ENCODE measurements around the gene WHRN. TPM values are rescaled to one million over a fixed set of nuclear protein-coding genes. Genes with fewer than 3 reads are reported as not detected.

The WHRN gene
- total RNA-seq, 1 donor from 2014 or later, result 3.4 TPM

DNA sequence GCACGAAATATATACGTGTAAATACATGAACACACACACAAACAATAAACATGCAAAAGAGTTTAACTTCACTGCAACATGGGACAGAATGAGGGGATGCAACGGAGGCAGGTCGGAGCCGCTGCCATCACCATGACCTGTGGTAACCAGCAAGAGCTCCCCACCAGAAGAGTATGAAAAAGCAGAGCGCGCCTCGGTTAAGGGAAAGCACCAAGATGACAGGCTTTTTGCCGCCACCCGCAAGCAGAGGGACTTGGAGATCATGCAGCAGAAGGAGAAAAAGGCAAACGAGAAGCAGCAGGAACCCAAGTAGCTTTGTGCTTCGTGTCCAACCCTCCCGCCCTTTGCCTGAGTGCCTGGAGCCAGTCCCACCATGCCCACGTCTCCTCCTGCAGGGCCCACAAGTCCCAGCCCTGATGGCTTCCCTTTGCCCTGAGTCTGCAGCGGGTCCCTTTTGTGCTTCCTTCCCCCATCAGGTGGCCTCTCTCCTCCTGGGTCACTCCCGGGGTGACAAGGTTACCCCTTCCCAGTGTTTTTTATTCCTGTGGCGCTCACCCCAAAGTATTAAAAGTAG is 13.8 kb downstream of the WHRN start:
- ATAC-seq, result no peak

DNA sequence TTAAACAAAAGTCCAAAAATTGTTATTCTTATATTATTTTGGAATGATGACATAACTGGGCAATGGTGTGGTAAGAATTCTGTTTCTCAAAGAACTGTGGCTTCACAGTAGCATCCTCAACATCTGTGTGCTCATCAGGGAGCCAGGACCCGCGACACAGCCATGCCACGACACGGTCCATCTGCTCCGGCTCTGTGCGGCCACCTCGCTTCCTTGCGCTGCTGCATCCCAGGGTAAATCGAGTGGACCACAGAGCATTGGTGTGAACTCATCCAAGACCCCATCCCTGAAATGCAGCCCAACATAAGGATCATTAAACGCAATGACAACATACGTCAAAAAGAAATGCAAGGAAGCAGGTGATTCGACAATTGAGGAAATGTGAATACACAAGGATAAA is 15.3 kb downstream of the WHRN start:
- ATAC-seq, result no peak

DNA sequence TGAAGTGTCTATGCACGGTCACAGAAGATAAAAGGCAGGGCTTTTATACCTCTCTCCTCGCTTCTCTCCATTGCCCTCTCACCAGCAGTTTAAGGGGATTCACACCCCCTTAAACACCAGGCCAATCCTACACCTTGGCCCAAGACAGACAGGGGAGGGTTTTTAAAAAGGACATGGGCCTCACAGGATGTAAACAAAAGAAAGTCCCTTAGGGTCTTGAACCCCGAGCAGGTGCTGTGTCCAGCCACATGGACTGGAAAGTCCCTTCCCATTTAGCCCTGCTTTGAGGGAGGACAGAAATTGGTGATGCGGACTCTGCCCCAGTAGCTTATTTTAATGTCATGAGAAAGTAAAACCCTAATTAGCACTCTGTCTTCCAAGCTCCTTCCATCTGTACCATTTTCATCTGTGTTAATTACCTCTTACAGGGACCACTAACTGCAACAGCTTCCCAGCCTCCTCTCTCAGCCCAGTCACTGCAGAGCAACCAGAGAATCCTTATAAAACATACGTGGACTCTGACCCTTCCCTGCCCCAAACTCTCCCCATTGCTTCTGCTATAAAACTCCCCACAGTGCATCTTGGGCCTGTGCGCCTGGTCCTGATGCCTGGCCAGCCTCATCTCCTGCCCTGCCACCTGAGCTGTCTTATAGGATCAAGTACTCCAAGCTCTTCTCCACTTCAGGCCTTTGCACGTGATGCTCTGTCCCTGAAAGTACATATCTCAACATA is 16.7 kb downstream of the WHRN start:
- no peak for ATAC-seq

DNA sequence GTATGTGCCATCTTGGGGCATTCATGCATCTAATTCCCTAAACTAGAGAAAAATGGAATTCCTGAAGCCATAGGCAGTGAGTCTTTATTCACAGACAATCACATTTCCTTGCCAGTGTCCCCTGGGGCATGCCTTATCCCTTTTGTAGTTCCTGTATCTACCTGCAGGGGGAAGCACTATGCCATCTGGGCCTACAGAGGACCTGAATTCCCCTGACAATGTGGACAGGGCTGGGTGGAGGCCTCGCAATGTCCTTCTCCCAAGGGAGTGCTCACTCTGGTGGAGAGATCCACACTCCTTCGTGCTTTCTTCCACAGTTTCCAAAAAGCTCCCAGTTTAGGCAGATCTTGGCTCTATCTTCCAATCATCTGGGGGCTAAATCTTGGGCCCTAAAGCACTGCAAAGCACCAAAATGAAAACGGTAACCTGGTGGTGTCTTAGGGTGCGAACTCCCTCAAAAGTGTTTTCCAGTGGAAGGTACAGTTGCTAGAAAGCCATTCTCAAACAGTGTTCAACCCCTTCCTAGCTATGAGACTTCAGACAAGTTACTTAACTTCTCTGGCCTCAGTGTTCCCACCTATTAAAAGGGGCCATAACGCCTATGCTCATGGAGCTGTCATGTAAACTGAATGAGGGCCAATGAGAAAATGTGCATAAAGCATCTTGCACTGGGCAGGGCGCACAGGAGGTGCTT is 17.5 kb downstream of the WHRN start:
- peak; percentile 80 for ATAC-seq

DNA sequence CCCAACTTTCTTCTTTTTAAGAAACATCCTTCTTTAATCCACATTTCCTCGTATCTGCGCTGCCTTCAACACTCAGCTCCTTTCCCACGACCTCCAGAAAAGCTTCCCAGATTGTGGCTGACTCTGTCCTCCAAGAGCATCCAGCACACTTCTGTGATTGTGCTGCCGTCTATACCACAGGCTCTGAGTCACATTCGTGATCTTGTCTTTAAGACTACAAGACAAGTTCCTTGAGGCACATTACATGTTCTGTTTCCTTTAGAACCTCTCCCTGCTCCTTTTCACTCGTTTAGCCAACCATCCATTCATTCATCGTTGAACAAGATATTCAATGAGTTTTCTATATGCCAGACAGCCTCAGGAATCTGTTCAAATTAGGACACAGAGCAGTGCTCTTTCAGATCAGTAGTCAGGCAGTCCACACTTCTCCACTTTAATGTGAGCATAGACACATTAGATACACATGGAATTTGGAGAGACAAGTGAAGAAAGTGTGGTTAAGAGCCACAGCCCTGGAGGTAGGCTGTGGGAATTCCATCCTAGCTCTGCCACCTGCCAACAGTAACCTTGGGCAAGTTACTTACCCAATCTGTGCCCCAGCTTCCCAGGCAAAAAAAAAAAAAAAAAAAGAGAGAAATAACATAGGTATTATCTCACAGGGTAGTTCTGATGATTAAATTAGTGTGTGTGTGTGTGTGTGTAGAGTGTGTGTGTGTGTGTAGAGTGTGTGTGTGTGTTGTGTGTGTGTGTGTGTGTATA is 18.9 kb downstream of the WHRN start:
- ATAC-seq, result no peak

DNA sequence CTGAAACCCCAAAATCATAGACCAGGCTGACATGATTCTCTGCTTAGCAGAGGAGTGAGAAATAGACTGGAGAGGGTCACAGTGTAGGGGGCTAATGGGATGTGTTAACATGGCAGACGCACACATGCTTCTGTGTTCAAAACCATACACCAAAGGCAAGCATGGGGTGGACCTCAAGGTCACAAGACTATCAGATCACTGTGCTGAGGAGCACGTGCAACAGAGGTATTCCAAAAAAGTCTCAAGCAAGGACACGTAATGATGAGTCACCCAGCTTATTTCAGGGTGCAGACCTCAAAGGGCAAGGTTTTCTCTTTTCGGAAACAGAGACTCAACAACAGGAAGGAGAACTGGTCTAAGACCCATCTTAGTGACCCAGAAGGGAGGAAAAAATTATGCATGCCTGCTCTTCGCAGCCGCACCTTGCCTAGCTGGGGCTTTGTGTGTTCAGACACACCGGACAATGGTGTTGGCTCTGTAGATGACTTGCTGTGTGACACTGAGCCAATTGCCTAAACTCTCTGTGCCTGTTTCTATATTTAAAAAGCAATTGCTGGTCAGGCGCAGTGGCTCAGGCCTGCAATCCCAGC is 20.3 kb downstream of the WHRN start:
- peak; percentile 80 for ATAC-seq

DNA sequence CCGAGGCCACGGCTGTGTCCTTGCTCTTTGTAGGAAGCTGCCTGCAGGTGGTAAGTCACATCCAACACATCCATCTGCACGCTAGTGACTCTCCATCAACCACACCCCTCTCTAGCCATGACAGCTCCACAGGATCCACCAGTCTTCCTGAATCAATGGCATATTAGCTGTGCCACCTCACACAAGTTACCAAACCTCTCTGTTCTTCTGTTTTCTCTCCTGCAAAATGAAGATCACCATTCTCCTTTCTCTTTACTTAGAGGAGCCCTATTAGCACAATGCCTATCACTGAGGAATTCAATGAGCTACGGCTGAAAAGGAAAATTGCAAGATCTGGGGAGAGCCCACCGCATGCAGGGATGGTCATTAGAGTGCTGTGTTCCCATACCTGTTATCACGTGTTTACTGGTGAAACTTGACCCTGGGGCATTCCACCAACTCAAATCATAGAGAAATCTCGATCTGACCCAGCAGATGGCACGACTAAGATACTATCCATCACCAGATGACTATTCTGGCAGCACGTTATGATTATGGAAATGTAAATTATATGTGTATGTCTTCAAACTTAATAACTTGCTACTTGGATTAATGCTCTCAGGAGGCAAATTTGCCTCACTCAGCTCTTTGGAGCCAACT is 20.9 kb downstream of the WHRN start:
- ATAC-seq, result peak; percentile 15

DNA sequence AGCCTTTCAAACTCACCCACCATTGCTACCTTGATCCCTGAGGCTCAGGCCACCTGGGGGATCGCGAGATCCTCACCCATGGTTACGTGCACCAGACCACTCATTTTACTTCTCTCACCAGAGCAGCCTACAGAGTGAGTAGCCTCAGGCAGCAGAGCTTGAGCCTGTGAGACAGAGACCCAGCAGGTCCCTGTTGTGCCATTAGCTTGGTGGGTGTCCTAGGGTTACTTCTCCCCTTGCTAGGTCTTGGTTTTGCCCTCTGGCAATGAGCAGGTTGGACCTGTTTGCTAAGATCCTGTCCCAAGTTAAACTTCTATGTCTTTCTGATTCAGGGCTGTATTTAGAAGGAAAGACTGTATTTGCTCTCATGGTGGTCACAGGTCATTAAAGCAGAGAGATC is 21.8 kb downstream of the WHRN start:
- no peak for ATAC-seq

DNA sequence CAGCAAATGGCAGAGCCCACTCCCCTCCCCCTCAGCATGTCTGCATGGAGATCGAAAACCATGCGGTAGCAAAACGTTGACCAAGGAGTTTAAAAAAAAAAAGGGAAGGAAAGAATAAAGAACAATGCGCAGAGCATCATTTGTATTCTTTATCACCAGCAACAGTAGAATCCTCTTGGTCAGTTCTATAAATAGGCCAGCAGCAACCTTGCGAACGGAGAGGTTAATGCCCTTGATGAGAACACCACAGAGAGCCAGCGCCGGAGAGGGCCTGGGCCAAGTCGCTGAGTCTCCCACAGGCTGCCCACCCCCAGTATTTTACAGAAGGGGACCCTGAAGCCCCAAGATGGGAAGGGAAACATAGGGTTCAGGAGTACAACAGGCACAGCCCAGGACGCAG is 22.7 kb downstream of the WHRN start:
- ATAC-seq, result no peak

DNA sequence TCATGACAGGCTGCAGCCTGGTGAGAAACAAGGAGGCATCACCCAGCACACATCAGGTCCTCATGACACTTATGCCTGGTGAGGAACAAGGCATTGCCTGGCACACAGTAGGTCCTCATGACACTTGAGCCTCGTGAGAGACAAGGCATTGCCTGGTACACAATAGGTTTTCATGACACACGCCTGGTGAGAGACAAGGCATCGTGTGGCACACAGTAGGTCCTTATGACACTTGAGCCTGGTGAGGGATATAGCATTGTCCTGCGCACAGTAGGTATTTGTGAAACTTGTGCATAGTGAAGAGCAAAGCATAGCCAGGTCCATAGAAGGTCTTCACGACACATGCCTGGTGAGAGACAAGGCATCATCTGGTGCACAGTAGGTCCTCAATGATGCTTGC is 23.5 kb downstream of the WHRN start:
- ATAC-seq, result no peak

DNA sequence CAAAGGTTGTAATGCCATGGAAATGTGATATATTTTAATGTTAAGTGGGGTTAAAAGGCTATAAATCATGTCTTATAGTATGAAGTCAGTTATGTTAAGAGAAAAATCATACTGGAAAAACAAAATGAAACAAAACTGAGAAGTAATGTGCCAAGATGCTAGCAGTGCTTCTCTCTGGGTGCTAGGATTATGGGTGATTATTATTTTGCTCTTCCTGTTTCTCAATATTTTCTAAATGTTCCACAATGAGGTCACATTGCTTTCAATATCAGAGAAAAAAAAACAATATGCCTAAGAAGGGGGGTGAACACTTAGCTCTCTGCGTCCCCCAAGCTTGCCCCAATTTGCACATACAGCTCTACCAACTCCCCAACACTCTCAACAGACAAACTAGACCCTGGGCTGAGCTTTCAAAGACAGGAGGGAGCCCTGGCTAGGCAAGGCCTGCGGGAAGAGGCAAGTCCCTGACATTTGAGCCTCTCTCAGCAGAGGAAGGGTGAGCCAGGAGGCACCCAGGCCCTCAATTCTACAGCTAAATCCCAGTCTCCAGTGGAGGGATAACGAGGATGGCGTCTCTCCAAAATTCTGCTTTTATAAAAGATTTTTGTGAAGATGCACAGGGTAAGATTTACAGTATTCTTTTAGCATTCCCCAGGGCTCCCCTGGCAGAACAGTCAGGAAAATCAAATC is 24.4 kb downstream of the WHRN start:
- ATAC-seq, result no peak

DNA sequence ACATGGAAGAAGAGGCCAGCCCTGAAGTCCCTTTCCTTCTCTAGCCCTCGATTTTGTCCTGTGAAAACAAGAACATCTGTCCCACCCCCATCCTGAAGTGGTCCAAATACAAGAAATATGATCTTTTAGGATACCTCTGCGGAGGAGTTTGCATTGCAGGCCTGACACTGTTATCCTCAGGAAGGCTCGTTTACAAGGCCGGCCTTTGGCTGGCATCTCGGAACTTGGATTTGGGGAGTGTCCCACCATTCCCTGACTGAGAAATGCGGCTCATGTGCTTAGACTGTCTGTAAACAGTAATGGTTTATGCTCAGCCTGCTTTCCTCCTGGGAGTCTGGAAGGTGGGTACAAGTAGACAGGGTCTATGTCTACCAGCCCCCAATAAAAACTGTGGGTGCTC is 26.4 kb downstream of the WHRN start:
- ATAC-seq, result no peak

DNA sequence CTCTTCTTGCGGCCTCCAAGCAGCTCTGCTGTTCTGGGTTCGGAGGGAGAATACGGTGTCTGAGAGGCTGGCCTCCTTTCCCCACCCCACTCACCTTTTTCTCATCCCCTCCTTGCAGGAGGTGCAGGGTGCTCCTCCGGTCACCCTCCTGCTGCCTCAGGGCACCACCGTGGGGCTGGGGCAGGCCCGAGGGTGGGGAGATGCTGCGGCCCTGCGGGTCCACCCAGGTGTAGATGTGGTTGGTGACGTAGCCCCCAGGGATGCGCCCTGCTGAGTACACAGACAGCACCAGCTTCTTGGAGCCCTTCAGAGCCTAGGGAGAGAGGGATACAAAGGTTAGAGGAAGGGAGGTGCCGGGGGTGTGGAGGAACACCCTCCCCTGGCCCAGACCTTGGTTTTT is 26.8 kb downstream of the WHRN start:
- no peak for ATAC-seq

DNA sequence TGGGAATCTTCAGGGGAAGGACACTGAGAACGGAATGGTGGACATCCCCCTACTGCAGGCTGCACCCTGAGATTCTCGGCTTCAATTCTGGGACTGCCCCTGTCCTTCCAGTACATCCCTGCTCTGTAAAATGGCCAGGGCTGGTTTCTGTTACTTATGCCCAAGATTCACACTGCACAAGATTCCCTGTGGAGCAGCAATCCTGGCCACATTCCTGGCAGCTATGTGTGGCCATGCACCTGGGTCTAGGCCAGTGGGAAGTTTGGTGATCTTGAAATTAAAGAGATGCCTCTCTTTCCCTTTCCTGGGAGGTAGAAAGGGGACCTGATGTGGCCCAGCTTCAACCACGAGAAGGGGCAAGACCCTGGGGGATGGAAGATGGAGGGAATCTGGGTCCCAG is 27.6 kb downstream of the WHRN start:
- ATAC-seq, result no peak

DNA sequence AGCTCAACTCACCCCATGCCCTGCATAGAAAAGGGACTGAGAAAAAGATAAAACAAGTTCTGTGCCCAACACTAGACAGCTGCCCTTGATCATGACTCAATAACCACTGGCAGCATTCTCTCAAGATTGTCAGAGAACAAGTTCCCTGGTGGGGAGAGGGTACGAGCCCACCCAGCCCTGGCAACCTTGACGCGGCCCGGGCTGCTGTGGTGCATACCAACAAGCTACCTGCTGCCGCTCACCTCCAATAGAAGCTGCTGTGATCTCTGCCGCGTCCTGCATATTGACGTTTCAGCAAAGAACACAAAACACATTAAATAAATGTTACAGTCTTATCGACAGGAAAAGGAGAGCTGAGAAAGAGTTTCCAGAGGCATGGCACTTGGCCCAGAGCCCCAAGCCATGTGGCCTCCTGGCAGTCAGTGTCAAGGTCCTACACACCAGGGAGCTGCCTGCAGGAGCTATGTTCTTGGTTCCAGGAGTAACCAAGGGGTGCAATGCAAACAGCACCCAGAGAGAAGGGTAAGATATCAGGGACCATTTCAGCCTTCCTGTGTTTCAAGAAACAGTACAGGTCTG is 28.3 kb downstream of the WHRN start:
- ATAC-seq, result no peak

DNA sequence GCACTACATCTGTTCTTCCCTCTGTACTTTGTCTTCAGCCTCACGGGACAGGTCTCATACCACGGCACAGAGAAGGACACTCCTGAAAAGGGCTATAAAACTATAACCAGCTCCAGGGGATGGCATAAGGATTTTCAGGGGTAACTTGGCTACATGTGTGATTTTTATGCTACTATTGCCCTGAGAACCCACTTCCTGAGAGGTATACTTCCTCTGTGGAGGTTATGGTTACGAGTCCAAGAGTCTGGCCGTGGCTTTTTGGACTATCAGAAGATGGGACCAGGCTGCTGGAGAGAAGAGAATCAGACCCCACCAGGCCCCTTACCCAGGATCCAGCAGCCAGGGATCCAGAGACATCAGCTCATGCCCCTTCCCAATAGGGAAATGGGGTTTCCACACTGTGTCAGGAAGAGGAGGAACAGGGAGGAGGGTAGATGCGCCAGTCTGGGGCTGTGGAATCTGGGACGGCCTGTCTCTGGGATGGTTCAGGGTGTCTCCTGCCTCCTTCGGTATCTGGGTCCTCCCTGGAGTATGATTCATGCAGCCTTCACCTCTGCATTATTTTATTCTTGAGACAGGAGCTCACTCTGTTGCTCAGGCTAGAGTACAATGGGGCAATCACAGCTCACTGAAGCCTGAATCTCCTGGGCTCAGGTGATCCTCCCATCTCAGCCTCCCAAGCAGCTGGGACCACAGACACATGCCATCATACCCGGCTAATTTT is 29.7 kb downstream of the WHRN start:
- ATAC-seq, result no peak

DNA sequence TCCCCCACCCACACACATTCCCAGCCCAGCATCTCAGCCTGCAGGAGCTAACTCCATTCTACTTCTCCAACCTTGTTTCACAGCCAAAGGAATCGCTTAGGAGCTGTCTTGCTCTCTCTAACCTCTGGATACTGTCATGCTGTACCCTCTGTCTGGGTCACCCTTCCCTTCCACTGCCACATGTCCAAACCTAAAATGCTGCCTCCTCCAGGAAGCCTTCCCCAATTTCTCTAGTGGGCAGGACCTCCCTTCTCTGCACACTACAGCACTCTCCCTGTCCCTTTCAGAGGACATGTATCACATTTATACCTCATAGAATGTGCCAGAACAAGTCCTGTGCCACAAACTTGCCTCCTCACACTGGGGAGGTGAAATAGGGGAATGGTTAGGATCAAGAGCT is 30.8 kb downstream of the WHRN start:
- ATAC-seq, result no peak

DNA sequence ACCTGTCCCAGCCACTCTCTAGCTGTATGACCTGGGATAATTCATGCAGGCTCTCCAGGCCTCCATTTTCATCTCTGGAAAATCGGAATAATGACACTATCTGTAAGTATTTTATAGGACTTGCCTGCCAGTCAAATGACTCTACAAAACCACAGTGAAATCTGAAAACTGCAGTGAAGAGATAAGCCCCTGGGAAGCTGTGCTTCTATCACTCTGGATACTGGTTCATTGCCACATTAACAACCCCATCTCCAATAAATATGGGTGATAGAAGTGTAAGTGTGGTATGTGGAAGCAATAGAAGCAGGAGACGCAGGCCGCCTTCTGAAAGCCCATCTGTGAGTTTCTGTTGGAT is 31.8 kb downstream of the WHRN start:
- no peak for ATAC-seq

DNA sequence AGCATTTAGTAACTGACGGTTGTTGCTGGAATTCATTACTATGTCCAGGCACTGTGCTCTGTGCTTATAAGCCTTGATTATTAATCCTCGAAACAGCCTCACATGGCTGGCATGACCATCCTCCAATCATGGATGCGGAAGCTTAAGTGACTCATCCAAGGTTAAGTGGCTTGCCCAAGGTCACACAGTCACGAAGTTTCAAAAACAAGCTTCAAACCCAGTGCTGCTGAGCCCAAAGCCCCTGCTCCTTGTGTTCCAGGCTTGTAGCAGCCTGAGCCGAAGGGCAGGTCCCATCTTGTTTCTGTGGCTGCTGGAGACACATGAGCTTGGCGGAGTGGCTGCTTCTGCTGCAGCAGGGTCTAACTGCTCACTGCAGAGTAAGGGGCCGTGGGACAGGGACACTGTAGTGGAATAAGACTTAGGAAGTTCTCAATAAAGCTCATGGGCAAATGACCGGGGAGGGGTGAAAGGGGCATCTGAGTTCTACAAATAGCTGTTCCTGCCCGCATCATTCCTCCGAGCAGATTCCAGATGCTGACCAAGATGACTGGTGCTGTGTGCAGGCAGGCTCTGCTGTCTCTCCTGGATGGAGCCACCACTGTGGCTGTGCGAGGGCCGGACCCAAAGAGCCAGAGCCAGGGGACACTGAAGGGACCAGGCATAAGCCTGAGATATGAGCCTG is 32.4 kb downstream of the WHRN start:
- peak; percentile 79 for ATAC-seq

DNA sequence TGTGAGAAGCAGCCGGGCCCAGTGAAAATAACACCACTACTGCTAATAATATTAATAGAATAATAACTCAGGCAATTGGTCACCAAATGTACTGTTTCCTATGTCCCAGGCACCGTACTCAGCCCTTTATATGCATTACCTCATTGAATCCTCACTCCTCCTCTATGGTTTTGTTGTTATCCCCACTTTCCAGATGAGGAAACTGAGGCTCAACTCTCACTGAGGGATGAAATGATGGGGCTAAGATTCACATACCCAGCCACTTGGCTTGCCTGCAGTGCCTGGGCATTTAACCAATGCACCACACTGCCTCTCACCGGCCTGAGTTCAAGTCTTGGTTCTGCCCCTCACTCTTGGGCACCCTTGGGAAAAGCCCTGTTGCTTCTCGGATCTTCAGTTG is 34.1 kb downstream of the WHRN start:
- ATAC-seq, result no peak

Data from esophagus mucosa (tissue), 1 donor.